Measurements from ENCODE around the gene COX7A1. TPM values are rescaled to one million over a fixed set of nuclear protein-coding genes. Genes with fewer than 3 reads are reported as not detected.

COX7A1 gene
- total RNA-seq, 2 experiments from 2014 or later = not detected

DNA sequence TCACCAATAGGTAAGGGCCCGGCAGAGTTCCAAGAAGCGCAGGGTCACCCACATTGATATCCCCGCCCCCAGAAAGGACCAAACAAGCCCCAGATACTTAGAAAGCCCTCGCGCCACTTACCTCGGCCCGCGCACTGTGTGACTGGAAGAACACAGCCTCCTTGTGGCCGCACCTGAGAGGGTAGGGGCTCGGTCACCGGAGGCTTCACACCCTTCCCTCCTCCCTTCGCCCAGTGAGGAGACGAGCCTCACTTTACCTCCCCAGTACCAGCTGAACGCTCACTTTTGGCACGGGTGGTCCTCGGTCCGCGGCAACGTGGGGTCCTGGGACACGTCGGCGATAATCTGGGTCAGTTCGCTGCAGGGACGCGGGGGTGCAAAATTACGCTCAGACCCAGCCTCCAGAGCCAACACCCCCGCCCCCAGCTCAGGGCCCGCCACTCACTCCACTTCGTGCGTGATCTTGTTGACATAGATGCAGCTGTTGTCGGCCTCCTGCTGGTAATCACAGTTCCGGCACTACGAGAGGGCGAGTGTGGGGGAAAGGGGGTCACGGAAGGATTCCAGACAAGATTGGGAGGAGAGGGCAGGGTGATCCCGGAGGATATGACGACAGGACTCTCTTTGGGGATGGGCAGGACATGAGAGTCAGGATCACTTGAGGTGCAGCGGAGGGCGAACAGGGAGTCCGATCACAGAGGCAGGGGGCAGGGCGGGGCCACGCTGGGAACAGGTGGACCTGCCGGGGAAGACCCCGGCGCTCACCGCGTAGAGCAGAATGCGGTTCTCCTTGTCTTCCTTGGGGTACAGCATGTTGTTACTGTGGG, 38.1 kb downstream of the COX7A1 start:
- Histone ChIP-seq H3K4me1 (ENCODE audit: insufficient read depth, low read length, poor library complexity, severe bottlenecking) (peaks cover 28% of the 10 kb centered on the region), H4K20me1 (ENCODE audit: insufficient read depth, low read length) (no peaks in the 10 kb centered on the region), H2AFZ (ENCODE audit: low read length) (peak overlapping the region; percentile 39; the same call in 1 of the 2 replicates), H3K4me2 (ENCODE audit: low read length) (peak overlapping the region; percentile 73), H3K9me2 (ENCODE audit: insufficient read depth, low read length) (no peaks in the 10 kb centered on the region), H3K36me3 (ENCODE audit: insufficient read depth, low read length) (peaks cover 34% of the 10 kb centered on the region), H3K79me2 (ENCODE audit: insufficient read depth, low read depth, low read length) (peaks cover 13% of the 10 kb centered on the region; the same call in 1 of the 2 replicates), H3K4me3 (ENCODE audit: low read depth, low read length, poor library complexity, severe bottlenecking) (peak overlapping the region; percentile 80), H3K27ac (ENCODE audit: low read depth, low read length, poor library complexity, severe bottlenecking) (peak overlapping the region; percentile 68), H3K9me3 (ENCODE audit: low read length) (no peaks in the 10 kb centered on the region)
- intact Hi-C loops (cut with micrococcal nuclease; ENCODE audit: unreplicated experiment) = loop anchor here (2.0 kb wide), 1 partner anchor 59 kb away; the partner anchor contains the start of genes THAP8 and WDR62
- DNase-seq (ENCODE audit: low spot score) = peak; percentile 38
- TF ChIP-seq, protein P1, sequence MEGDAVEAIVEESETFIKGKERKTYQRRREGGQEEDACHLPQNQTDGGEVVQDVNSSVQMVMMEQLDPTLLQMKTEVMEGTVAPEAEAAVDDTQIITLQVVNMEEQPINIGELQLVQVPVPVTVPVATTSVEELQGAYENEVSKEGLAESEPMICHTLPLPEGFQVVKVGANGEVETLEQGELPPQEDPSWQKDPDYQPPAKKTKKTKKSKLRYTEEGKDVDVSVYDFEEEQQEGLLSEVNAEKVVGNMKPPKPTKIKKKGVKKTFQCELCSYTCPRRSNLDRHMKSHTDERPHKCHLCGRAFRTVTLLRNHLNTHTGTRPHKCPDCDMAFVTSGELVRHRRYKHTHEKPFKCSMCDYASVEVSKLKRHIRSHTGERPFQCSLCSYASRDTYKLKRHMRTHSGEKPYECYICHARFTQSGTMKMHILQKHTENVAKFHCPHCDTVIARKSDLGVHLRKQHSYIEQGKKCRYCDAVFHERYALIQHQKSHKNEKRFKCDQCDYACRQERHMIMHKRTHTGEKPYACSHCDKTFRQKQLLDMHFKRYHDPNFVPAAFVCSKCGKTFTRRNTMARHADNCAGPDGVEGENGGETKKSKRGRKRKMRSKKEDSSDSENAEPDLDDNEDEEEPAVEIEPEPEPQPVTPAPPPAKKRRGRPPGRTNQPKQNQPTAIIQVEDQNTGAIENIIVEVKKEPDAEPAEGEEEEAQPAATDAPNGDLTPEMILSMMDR (conservative IDR thresholded peaks at IDR 0.05; ENCODE audit: low read length) = 0 out of 2 replicates have a peak, but pooled peaks have one; percentile 21
- no peak for TF ChIP-seq EZH2phosphoT487 (IDR thresholded peaks at IDR 0.05; ENCODE audit: borderline replicate concordance, low read depth, low read length)
- TSS peak; percentile 79 for BruUV-seq (replicated peaks)
- POLR2A ChIA-PET = interaction anchor here (0.6 kb wide), 1 partner anchor 281 kb away, joined by 3 read pairs; no protein-coding TSS in a partner anchor
- CTCF ChIA-PET (ENCODE audit: unreplicated experiment) = no interaction called here

DNA sequence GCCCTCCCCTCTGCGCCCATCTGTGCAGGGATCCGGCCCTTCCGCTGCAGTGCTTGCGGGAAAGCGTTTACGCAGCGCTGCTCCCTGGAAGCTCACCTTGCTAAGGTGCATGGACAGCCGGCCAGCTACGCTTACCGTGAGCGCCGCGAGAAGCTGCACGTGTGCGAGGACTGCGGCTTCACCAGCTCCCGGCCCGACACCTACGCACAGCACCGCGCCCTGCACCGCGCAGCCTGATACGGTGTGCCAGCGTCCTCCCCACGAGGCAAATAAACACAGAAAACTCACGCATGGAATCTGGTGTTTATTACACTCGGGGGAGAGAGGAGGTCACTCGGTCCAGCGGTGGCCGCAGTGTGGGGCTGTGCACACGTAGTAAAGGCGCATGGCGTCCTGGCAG, 38.8 kb downstream of the COX7A1 start:
- H3K79me2 ChIP-seq (ENCODE audit: insufficient read depth, low read depth, low read length) = peaks cover 13% of the 10 kb centered on the region; the same call in 1 of the 2 replicates
- ChIA-PET POLR2A (no interaction called here), CTCF (ENCODE audit: unreplicated experiment) (no interaction called here)
- TF ChIP-seq, protein P1 (conservative IDR thresholded peaks at IDR 0.05; ENCODE audit: low read length) = no peak
- TF ChIP-seq EZH2phosphoT487 (IDR thresholded peaks at IDR 0.05; ENCODE audit: borderline replicate concordance, low read depth, low read length) = no peak
- no peaks in the 10 kb centered on the region for H3K9me2 ChIP-seq (ENCODE audit: insufficient read depth, low read length)
- no peak overlapping the region for H2AFZ ChIP-seq (ENCODE audit: low read length)
- H3K36me3 ChIP-seq (ENCODE audit: insufficient read depth, low read length) = peaks cover 30% of the 10 kb centered on the region
- no TSS peak for BruUV-seq (replicated peaks)
- H4K20me1 ChIP-seq (ENCODE audit: insufficient read depth, low read length) = no peaks in the 10 kb centered on the region
- peak overlapping the region; percentile 73 for H3K4me2 ChIP-seq (ENCODE audit: low read length)
- no peak for DNase-seq (ENCODE audit: low spot score)
- H3K4me1 ChIP-seq (ENCODE audit: insufficient read depth, low read length, poor library complexity, severe bottlenecking) = peaks cover 28% of the 10 kb centered on the region
- peak overlapping the region; percentile 80 for H3K4me3 ChIP-seq (ENCODE audit: low read depth, low read length, poor library complexity, severe bottlenecking)
- no peak overlapping the region for H3K27ac ChIP-seq (ENCODE audit: low read depth, low read length, poor library complexity, severe bottlenecking)
- intact Hi-C loops (cut with micrococcal nuclease; ENCODE audit: unreplicated experiment) = no loop called here
- H3K9me3 ChIP-seq (ENCODE audit: low read length) = no peaks in the 10 kb centered on the region

GRCh38 chr19:36112678-36113077, 39.6 kb downstream of the COX7A1 start:
- peaks cover 13% of the 10 kb centered on the region; the same call in 1 of the 2 replicates for H3K79me2 ChIP-seq (ENCODE audit: insufficient read depth, low read depth, low read length)
- H3K36me3 ChIP-seq (ENCODE audit: insufficient read depth, low read length) = peaks cover 29% of the 10 kb centered on the region
- H3K4me1 ChIP-seq (ENCODE audit: insufficient read depth, low read length, poor library complexity, severe bottlenecking) = peaks cover 28% of the 10 kb centered on the region
- H3K9me3 ChIP-seq (ENCODE audit: low read length) = no peaks in the 10 kb centered on the region
- H3K27ac ChIP-seq (ENCODE audit: low read depth, low read length, poor library complexity, severe bottlenecking) = no peak overlapping the region
- H3K9me2 ChIP-seq (ENCODE audit: insufficient read depth, low read length) = no peaks in the 10 kb centered on the region
- no peak for DNase-seq (ENCODE audit: low spot score)
- TF ChIP-seq, protein P1 (conservative IDR thresholded peaks at IDR 0.05; ENCODE audit: low read length) = no peak
- TF ChIP-seq EZH2phosphoT487 (IDR thresholded peaks at IDR 0.05; ENCODE audit: borderline replicate concordance, low read depth, low read length) = no peak
- no peak overlapping the region for H3K4me3 ChIP-seq (ENCODE audit: low read depth, low read length, poor library complexity, severe bottlenecking)
- no peak overlapping the region for H2AFZ ChIP-seq (ENCODE audit: low read length)
- intact Hi-C loops (cut with micrococcal nuclease; ENCODE audit: unreplicated experiment) = no loop called here
- no TSS peak for BruUV-seq (replicated peaks)
- ChIA-PET POLR2A (no interaction called here), CTCF (ENCODE audit: unreplicated experiment) (no interaction called here)
- H4K20me1 ChIP-seq (ENCODE audit: insufficient read depth, low read length) = no peaks in the 10 kb centered on the region
- no peak overlapping the region for H3K4me2 ChIP-seq (ENCODE audit: low read length)

All from OCI-LY7 (cell line).